ENCODE measurements around the gene LTV1. TPM values are rescaled to one million over a fixed set of nuclear protein-coding genes. Genes with fewer than 3 reads are reported as not detected.

Gene LTV1
- total and polyA plus RNA-seq, 2 of the 4 experiments (the other 2 are of a cell fraction) = 11.1 to 19.0 TPM

DNA sequence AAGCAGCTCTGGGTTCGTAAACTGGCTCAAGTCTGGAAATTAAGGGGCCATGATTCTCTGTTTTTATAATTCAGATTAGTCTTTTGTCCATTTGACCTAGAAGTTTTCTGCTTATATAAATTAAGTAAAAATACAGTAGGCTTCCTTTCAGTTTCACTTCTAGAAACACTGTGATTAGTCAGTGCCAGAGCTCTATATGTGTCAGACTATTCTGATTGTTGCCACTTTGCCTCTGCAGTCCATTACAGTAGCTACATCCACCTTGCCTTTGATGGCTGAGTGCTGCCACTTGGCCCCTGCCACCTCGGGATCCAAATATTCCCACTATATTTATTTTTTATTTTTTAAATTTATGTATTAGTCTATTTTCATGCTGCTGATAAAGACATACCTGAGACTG is 29.1 kb downstream of the LTV1 start:
- H3K27me3 ChIP-seq (ENCODE audit: control insufficient read depth, insufficient read depth, low read length) = no peaks in the 10 kb centered on the region
- H4K8ac ChIP-seq (ENCODE audit: low read depth in 2 of 2, low read length in 2 of 2) = peak overlapping the region in 1 of 2 experiments; percentile 72; a peak in 1 of 4 replicates
- no peak overlapping the region for H2AK9ac ChIP-seq (replicated peaks; ENCODE audit: low read depth, low read length, poor library complexity)
- no peak overlapping the region for H3K56ac ChIP-seq (ENCODE audit: extremely low read depth, insufficient read depth, low read length)
- in situ Hi-C loops (cut with MboI; ENCODE audit: low sequenced_read_pairs) = no loop called here
- POLR2A ChIA-PET (ENCODE audit: unreplicated experiment) = no interaction called here
- CTCF ChIA-PET = no interaction called here
- H3K23ac ChIP-seq (ENCODE audit: low read depth, low read length) = no peak overlapping the region
- no peaks in the 10 kb centered on the region for H3K9me1 ChIP-seq (ENCODE audit: insufficient read depth, low read length)
- H3K4me1 ChIP-seq (ENCODE audit: control insufficient read depth, insufficient read depth, low read length) = peaks cover 3% of the 10 kb centered on the region; the same call in 1 of the 2 replicates
- peak overlapping the region; percentile 93 for H4K5ac ChIP-seq (ENCODE audit: low read depth, low read length)
- H3K4me2 ChIP-seq (ENCODE audit: low read depth, low read length) = peak overlapping the region; percentile 75
- no TSS peak for BruUV-seq (replicated peaks)
- 0 out of 2 replicates have a peak overlapping the region, but pooled peaks have one; percentile 8 for H2BK120ac ChIP-seq (ENCODE audit: low read depth, low read length)
- no peaks in the 10 kb centered on the region for H4K20me1 ChIP-seq (ENCODE audit: insufficient read depth, low read length)
- H3K36me3 ChIP-seq (ENCODE audit: control insufficient read depth, insufficient read depth, low read length) = no peaks in the 10 kb centered on the region
- no peak overlapping the region for H3K4me3 ChIP-seq (ENCODE audit: insufficient read depth, low read depth, low read length)
- dilution Hi-C loops (cut with HindIII; ENCODE audit: low sequenced_read_pairs, unreplicated experiment) = no loop called here
- H2AK5ac ChIP-seq (ENCODE audit: low read depth, low read length) = no peak overlapping the region
- H3K9me3 ChIP-seq (ENCODE audit: control insufficient read depth, insufficient read depth, low read length) = no peaks in the 10 kb centered on the region
- H3K4ac ChIP-seq (ENCODE audit: low read depth, low read length) = no peak overlapping the region
- intact Hi-C loops (cut with micrococcal nuclease) = no loop called here
- 0 out of 2 replicates have a peak overlapping the region, but pooled peaks have one; percentile 34 for H3K18ac ChIP-seq (ENCODE audit: low read depth, low read length)
- no peak overlapping the region for H4K91ac ChIP-seq (ENCODE audit: insufficient read depth, low read depth, low read length)
- no peak overlapping the region for H2BK20ac ChIP-seq (ENCODE audit: low read depth, low read length)
- H3K79me1 ChIP-seq (ENCODE audit: low read depth in 1 of 2, low read length in 2 of 2) = no peaks in the 10 kb centered on the region
- no peak overlapping the region for H3K14ac ChIP-seq (replicated peaks; ENCODE audit: low read depth, low read length)
- no peak overlapping the region for H3K9ac ChIP-seq (ENCODE audit: low read depth, low read length)
- TF ChIP-seq RAD21 (IDR thresholded peaks at IDR 0.05; ENCODE audit: low read length) (no peak), CHD1 (IDR thresholded peaks at IDR 0.05; ENCODE audit: low read depth, low read length) (no peak), MAFK (IDR thresholded peaks at IDR 0.05; ENCODE audit: low read depth, low read length) (no peak), POLR2A (IDR thresholded peaks at IDR 0.05; ENCODE audit: low read depth, low read length) (no peak), MAZ (IDR thresholded peaks at IDR 0.05; ENCODE audit: borderline replicate concordance, low read depth, low read length) (no peak), FOS (IDR thresholded peaks at IDR 0.05; ENCODE audit: low read depth, low read length) (no peak), RFX5 (IDR thresholded peaks at IDR 0.05; ENCODE audit: low read depth, low read length) (no peak), SMC3 (IDR thresholded peaks at IDR 0.05; ENCODE audit: low read depth, low read length) (no peak), MXI1 (IDR thresholded peaks at IDR 0.05; ENCODE audit: borderline replicate concordance, low read depth, low read length) (no peak), NFE2L2 (IDR thresholded peaks at IDR 0.05; ENCODE audit: low read depth, low read length) (no peak), BHLHE40 (IDR thresholded peaks at IDR 0.05; ENCODE audit: low read depth, low read length) (no peak)
- TF ChIP-seq, protein P1, sequence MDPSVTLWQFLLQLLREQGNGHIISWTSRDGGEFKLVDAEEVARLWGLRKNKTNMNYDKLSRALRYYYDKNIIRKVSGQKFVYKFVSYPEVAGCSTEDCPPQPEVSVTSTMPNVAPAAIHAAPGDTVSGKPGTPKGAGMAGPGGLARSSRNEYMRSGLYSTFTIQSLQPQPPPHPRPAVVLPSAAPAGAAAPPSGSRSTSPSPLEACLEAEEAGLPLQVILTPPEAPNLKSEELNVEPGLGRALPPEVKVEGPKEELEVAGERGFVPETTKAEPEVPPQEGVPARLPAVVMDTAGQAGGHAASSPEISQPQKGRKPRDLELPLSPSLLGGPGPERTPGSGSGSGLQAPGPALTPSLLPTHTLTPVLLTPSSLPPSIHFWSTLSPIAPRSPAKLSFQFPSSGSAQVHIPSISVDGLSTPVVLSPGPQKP (IDR thresholded peaks at IDR 0.05; ENCODE audit: borderline replicate concordance, low read depth, low read length) = no peak
- TF ChIP-seq, protein P2, sequence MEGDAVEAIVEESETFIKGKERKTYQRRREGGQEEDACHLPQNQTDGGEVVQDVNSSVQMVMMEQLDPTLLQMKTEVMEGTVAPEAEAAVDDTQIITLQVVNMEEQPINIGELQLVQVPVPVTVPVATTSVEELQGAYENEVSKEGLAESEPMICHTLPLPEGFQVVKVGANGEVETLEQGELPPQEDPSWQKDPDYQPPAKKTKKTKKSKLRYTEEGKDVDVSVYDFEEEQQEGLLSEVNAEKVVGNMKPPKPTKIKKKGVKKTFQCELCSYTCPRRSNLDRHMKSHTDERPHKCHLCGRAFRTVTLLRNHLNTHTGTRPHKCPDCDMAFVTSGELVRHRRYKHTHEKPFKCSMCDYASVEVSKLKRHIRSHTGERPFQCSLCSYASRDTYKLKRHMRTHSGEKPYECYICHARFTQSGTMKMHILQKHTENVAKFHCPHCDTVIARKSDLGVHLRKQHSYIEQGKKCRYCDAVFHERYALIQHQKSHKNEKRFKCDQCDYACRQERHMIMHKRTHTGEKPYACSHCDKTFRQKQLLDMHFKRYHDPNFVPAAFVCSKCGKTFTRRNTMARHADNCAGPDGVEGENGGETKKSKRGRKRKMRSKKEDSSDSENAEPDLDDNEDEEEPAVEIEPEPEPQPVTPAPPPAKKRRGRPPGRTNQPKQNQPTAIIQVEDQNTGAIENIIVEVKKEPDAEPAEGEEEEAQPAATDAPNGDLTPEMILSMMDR (conservative IDR thresholded peaks at IDR 0.05; ENCODE audit: low read depth, low read length) = no peak
- peak; percentile 29 for DNase-seq
- H2BK15ac ChIP-seq (ENCODE audit: low read depth, low read length) = no peak overlapping the region; the same call in 2 of the 3 replicates
- no peak overlapping the region for H3K27ac ChIP-seq (ENCODE audit: insufficient read depth, low read length)
- ATAC-seq (ENCODE audit: low read depth) = peak; percentile 71
- WGBS, 2 experiments (ENCODE audit: extremely low coverage in 2 of 2, insufficient read length in 1 of 2) = no CpG with 5 or more reads among the region's 2 CpGs
- no peak overlapping the region for H2BK5ac ChIP-seq (ENCODE audit: low read depth, low read length, poor library complexity, severe bottlenecking)
- H2AFZ ChIP-seq (replicated peaks; ENCODE audit: low read length, poor library complexity) = peak overlapping the region; percentile 51

Data from IMR-90 (cell line).